Daoy (cell line): Measurements from ENCODE around the gene CST1. TPM values are rescaled to one million over a fixed set of nuclear protein-coding genes. Genes with fewer than 3 reads are reported as not detected.
"Not testable (repeated sequence)": the region's sequence is repeated elsewhere in the genome, so short reads cannot be mapped to it uniquely, and the experiment has no call there.

Experiments
- DNase-seq: peaks from one replicate; pipeline ENCODE4 v3.0.0-alpha.2; 2015; ENCODE audit warnings: low read depth
- total RNA-seq: library from RNA; depleted of rRNA; stranded (reverse); fragments of >200 nt; shearing (Covaris generic); gene quantifications from 2 replicates; pipeline ENCODE4 v1.2.3, GENCODE V29; 2014

Gene CST1
- total RNA-seq, 1 experiment from 2014 or later, result not detected

GRCh38 chr20:23755131-23755611 is 4.4 kb upstream of the CST1 start:
- not testable (repeated sequence) for DNase-seq

GRCh38 chr20:23754731-23755130 is 4.0 kb upstream of the CST1 start:
- DNase-seq, result no peak

- DNase-seq, result no peak
These were observed 2.9 kb upstream of the CST1 start for GRCh38 chr20:23753589-23753988.

- DNase-seq, result no peak
These were observed 2.4 kb upstream of the CST1 start for GRCh38 chr20:23753194-23753548.

- DNase-seq, result no peak
These were observed 1.9 kb upstream of the CST1 start for GRCh38 chr20:23752481-23753193.

GRCh38 chr20:23752019-23752418 is 1.3 kb upstream of the CST1 start:
- DNase-seq, result no peak

GRCh38 chr20:23749746-23750145 is 989 bp downstream of the CST1 start:
- DNase-seq, result no peak

- DNase-seq, result not testable (repeated sequence)
These were observed 1.8 kb downstream of the CST1 start for GRCh38 chr20:23748975-23749374.

GRCh38 chr20:23747551-23747950 is 3.2 kb downstream of the CST1 start:
- not testable (repeated sequence) for DNase-seq

- DNase-seq, result not testable (repeated sequence)
These were observed 3.6 kb downstream of the CST1 start for GRCh38 chr20:23747092-23747491.

- no peak for DNase-seq
These were observed 4.4 kb downstream of the CST1 start for GRCh38 chr20:23746321-23746720.

GRCh38 chr20:23745247-23745646 is 5.5 kb downstream of the CST1 start:
- no peak for DNase-seq

- no peak for DNase-seq
These were observed 5.9 kb downstream of the CST1 start for GRCh38 chr20:23744817-23745216.

- not testable (repeated sequence) for DNase-seq
These were observed 15.3 kb downstream of the CST1 start for GRCh38 chr20:23735391-23735790.

- not testable (repeated sequence) for DNase-seq
These were observed 15.8 kb downstream of the CST1 start for GRCh38 chr20:23734949-23735348.

GRCh38 chr20:23734440-23734839 is 16.3 kb downstream of the CST1 start:
- DNase-seq, result not testable (repeated sequence)

- no peak for DNase-seq
These were observed 23.7 kb downstream of the CST1 start for GRCh38 chr20:23727016-23727415.

GRCh38 chr20:23725102-23725501 is 25.6 kb downstream of the CST1 start:
- no peak for DNase-seq

- DNase-seq, result not testable (repeated sequence)
These were observed 27.0 kb downstream of the CST1 start for GRCh38 chr20:23723659-23724307.

- DNase-seq, result not testable (repeated sequence)
These were observed 27.9 kb downstream of the CST1 start for GRCh38 chr20:23722851-23723250.

- DNase-seq, result no peak
These were observed 28.8 kb downstream of the CST1 start for GRCh38 chr20:23721962-23722361.

GRCh38 chr20:23719351-23719750 is 31.4 kb downstream of the CST1 start:
- not testable (repeated sequence) for DNase-seq

- DNase-seq, result not testable (repeated sequence)
These were observed 39.0 kb downstream of the CST1 start for GRCh38 chr20:23711778-23712177.
